Duodenal mucosa (tissue), 2 donors: ENCODE data around the gene VSIR.

Experiments
- H3K27ac ChIP-seq: one replicate; pipeline ENCODE4 v1.7.0; 2013; ENCODE audit warnings: low read depth, low read length
- H3K27me3 ChIP-seq, 2 donors: one replicate each; pipeline ENCODE4 v1.7.0; 2013; ENCODE audit warnings: low read length in 2 of 2, control low read depth in 1 of 2; ENCODE audit not compliant: insufficient read depth in 2 of 2, control insufficient read depth in 1 of 2
- H3K36me3 ChIP-seq, 2 donors: one replicate each; pipeline ENCODE4 v1.7.0; 2013; ENCODE audit warnings: low read length in 2 of 2, control low read depth in 1 of 2; ENCODE audit not compliant: insufficient read depth in 2 of 2, control insufficient read depth in 1 of 2
- H3K4me1 ChIP-seq, 2 donors: one replicate each; pipeline ENCODE4 v1.7.0; 2013; ENCODE audit warnings: low read length in 2 of 2, control low read depth in 1 of 2; ENCODE audit not compliant: insufficient read depth in 2 of 2, control insufficient read depth in 1 of 2
- H3K4me3 ChIP-seq, 2 donors: one replicate each; pipeline ENCODE4 v1.7.0; 2013; ENCODE audit warnings: low read length in 2 of 2, low read depth in 1 of 2
- H3K9ac ChIP-seq, 2 donors: one replicate each; pipeline ENCODE4 v1.7.0; 2013; ENCODE audit warnings: low read length in 2 of 2, low read depth in 1 of 2
- H3K9me3 ChIP-seq, 2 donors: one replicate each; pipeline ENCODE4 v1.7.0; 2013; ENCODE audit warnings: low read length in 2 of 2, control low read depth in 1 of 2; ENCODE audit not compliant: control insufficient read depth in 1 of 2

The VSIR gene

GRCh38 chr10:71806704-71807556 is 33.6 kb upstream of the VSIR start:
- Histone ChIP-seq H3K9me3 (no peaks in the 10 kb centered on the region), H3K27me3 (no peaks in the 10 kb centered on the region)

DNA sequence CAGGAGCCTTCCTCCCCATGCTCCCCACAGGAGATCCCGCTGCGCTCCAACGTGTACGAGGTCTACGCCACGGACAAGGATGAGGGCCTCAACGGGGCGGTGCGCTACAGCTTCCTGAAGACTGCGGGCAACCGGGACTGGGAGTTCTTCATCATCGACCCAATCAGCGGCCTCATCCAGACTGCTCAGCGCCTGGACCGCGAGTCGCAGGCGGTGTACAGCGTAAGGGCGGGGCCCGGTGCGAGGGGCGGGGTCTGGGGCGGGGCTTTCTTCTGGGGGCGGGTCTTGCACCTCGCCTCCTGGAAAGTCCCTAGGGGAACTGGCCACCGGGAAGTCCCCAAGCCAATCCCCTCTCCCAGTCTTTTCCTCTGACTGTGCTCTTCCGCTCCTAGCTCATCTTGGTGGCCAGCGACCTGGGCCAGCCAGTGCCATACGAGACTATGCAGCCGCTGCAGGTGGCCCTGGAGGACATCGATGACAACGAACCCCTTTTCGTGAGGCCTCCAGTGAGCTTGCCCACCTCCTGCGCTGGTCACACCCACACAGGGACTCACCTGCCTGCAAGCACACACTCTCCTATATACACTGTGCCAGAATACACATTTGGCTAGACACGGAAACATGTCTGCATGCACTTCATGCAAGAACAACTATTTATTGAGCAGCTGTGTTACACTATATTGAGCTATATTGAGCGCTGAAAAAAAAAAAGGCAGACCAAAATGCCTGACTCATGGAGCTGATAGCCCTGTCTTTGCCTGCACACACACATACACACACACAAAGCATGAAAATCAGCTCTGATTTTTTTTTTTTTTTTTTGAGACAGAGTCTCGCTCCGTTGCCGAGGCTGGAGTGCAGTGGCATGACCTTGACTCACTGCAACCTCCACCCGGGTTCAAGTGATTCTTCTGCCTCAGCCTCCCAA is 32.7 kb upstream of the VSIR start:
- Histone ChIP-seq H3K27ac (no peak overlapping the region), H3K4me1 (peaks cover 4% of the 10 kb centered on the region in 2 donors), H3K27me3 (no peaks in the 10 kb centered on the region), H3K36me3 (no peaks in the 10 kb centered on the region), H3K4me3 (peak overlapping the region; percentile 26 to 52), H3K9ac (no peak overlapping the region), H3K9me3 (no peaks in the 10 kb centered on the region)

More at GRCh38 chr10:71806704-71807556, 33.6 kb upstream of the VSIR start:
- no peak overlapping the region for H3K27ac ChIP-seq
- H3K4me1 ChIP-seq = peaks cover 0 to 4% of the 10 kb centered on the region in 2 donors
- H3K4me3 ChIP-seq = no peak overlapping the region
- no peak overlapping the region for H3K9ac ChIP-seq
- no peaks in the 10 kb centered on the region for H3K36me3 ChIP-seq

DNA sequence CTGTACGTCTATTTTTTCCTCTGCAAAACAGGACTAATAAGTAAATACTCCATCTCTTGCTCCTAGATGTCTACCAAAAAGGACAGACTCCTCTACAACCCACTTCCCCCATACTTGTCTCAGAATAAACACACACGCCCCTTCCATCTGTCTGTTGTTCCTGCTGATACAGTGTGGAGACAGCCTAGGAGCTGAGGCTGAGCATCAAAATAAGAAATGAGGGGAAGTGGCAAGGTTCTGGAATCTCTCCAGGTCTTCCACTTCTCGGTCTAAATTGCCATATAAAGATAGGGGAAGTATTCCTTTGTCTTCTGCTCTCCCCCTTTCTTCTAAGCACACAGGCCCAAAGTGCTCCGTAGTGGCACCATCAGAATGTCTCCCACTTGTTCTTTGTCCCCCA is 30.8 kb upstream of the VSIR start:
- no peaks in the 10 kb centered on the region for H3K9me3 ChIP-seq
- no peaks in the 10 kb centered on the region for H3K36me3 ChIP-seq
- H3K9ac ChIP-seq = no peak overlapping the region
- H3K27me3 ChIP-seq = no peaks in the 10 kb centered on the region
- H3K4me3 ChIP-seq = no peak overlapping the region
- peaks cover 4% of the 10 kb centered on the region in 2 donors for H3K4me1 ChIP-seq
- no peak overlapping the region for H3K27ac ChIP-seq

DNA sequence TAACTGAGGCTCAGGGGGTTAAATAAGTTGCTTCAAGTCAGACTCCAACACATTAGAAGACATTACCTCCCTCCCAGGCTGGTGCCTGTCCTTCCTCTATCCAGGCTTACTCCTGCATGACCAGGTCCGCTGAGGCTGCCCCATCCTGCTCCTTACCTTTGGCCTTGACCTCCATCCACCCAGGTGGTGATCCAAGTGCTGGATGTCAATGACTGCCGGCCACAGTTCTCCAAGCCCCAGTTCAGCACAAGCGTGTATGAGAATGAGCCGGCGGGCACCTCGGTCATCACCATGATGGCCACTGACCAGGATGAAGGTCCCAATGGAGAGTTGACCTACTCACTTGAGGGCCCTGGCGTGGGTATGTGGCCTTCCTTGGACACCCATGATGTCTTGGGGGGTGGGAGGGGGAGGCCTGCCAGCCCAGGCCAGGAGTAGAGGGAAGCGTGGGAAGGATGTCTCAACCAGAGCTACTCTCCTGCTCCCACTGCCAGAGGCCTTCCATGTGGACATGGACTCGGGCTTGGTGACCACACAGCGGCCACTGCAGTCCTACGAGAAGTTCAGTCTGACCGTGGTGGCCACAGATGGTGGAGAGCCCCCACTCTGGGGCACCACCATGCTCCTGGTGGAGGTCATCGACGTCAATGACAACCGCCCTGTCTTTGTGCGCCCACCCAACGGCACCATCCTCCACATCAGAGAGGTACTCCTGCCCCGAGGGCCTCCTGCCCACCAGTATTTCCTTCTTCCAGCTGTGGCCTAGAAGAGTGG is 29.6 kb upstream of the VSIR start:
- Histone ChIP-seq H3K9ac (no peak overlapping the region), H3K36me3 (no peaks in the 10 kb centered on the region), H3K4me1 (peaks cover 4% of the 10 kb centered on the region in 2 donors), H3K27me3 (no peaks in the 10 kb centered on the region), H3K9me3 (no peaks in the 10 kb centered on the region), H3K4me3 (no peak overlapping the region), H3K27ac (no peak overlapping the region)

DNA sequence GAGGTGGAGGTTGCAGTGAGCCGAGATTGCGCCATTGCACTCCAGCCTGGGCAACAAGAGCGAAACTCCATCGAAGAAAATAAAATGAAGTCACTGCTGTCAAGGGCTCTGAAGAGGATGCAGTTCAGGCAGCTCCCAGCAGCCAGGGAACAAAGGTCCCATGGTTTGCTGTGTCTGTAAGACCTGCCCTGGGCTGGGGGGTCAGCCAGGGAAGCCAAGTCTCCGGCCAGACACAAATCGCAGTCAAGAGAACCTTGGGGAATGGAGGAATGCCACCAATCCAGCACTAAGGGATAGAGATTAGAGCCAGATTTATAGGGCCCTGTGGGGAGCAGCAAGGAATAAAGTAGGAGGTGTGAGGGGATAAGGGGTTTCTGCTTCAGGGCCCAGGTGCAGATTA is 28.9 kb upstream of the VSIR start:
- H3K4me3 ChIP-seq = no peak overlapping the region
- H3K9me3 ChIP-seq = no peaks in the 10 kb centered on the region
- no peak overlapping the region for H3K9ac ChIP-seq
- no peaks in the 10 kb centered on the region for H3K27me3 ChIP-seq
- peaks cover 4% of the 10 kb centered on the region in 2 donors for H3K4me1 ChIP-seq
- no peaks in the 10 kb centered on the region for H3K36me3 ChIP-seq
- no peak overlapping the region for H3K27ac ChIP-seq

GRCh38 chr10:71801361-71801760 is 28.0 kb upstream of the VSIR start:
- H3K4me3 ChIP-seq = no peak overlapping the region
- no peaks in the 10 kb centered on the region for H3K27me3 ChIP-seq
- no peaks in the 10 kb centered on the region for H3K36me3 ChIP-seq
- H3K9ac ChIP-seq = no peak overlapping the region
- peaks cover 4% of the 10 kb centered on the region in 2 donors for H3K4me1 ChIP-seq
- H3K27ac ChIP-seq = no peak overlapping the region
- H3K9me3 ChIP-seq = no peaks in the 10 kb centered on the region

DNA sequence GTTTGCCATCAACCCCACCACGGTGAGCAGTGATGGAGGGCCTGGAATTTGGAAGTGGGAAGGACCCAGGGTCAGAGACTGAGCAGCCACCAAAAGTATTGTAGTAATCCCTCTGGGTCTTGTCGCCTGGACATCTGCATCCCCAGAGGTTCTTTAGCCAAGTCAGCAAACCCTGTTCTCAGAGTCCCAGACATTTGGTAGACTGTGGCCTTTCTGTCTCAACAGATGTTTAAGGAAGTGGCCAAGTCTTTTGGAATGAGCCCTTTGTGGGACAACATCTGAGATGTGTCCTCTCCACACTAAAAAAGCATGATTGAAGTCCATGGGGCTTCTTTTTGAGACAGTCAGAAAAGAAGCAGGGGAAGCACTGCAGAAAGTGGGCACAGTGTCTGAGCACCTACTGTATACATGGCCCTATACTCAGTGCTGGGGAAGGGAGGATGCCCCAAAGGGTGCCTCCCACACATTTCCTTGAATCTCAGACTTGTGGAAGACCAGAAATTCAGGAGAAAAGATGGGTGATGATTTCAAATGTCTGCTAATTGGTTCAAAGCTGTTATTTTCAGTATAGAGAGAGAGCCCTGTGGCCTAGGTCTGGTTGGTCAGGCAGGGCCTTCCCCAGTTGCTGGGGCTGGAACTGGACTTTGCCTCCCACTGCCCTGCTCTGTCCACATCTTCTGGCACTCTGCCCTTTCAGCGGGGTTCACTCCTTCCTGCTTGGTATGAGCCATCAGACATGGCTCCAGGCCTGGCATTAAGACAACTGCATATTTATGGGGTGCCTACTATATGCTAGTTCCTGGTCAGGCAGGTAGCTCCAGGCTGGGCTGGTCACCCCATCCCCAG is 26.5 kb upstream of the VSIR start:
- no peak overlapping the region for H3K9ac ChIP-seq
- peaks cover 0 to 4% of the 10 kb centered on the region in 2 donors for H3K4me1 ChIP-seq
- no peaks in the 10 kb centered on the region for H3K27me3 ChIP-seq
- H3K27ac ChIP-seq = no peak overlapping the region
- H3K36me3 ChIP-seq = no peaks in the 10 kb centered on the region
- H3K9me3 ChIP-seq = no peaks in the 10 kb centered on the region
- no peak overlapping the region for H3K4me3 ChIP-seq

DNA sequence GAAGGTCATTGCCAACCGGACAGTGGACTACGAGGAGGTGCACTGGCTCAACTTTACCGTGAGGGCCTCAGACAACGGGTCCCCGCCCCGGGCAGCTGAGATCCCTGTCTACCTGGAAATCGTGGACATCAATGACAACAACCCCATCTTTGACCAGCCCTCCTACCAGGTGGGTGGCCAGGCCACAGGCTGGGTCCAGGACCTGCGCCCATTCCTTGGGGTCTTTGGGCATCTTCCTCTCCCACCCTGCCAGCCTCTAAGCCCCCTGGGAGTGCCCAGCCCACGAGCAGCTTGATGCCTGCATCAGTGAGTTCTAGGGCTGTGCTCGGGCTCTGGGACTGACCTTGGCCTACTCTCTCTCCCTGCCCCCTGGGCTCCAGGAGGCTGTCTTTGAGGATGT is 25.8 kb upstream of the VSIR start:
- H3K9me3 ChIP-seq = no peaks in the 10 kb centered on the region
- no peak overlapping the region for H3K9ac ChIP-seq

DNA sequence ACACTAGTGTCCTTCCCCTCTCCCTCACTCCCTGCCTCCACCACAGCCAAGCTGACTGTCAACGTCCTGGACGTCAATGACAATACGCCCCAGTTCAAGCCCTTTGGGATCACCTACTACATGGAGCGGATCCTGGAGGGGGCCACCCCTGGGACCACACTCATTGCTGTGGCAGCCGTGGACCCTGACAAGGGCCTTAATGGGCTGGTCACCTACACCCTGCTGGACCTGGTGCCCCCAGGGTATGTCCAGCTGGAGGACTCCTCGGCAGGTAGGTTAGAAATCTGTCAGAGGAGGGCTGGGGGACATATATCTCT is 24.9 kb upstream of the VSIR start:
- Histone ChIP-seq H3K9me3 (no peaks in the 10 kb centered on the region), H3K9ac (no peak overlapping the region), H3K4me1 (peaks cover 0 to 4% of the 10 kb centered on the region in 2 donors), H3K36me3 (no peaks in the 10 kb centered on the region), H3K27ac (no peak overlapping the region), H3K4me3 (no peak overlapping the region), H3K27me3 (no peaks in the 10 kb centered on the region)

More for the DNA sequence above, 25.8 kb upstream of the VSIR start:
- Histone ChIP-seq H3K4me1 (peaks cover 0 to 4% of the 10 kb centered on the region in 2 donors), H3K27me3 (no peaks in the 10 kb centered on the region), H3K4me3 (no peak overlapping the region), H3K36me3 (no peaks in the 10 kb centered on the region), H3K27ac (no peak overlapping the region)
